PFSK-1 (cell line): ENCODE measurements around the gene C15orf39.

Experiments
- FOXP2 ChIP-seq: optimal IDR thresholded peaks from 2 replicates; pipeline ENCODE3; 2011; ENCODE audit warnings: borderline replicate concordance, control low read depth, inconsistent platforms; ENCODE audit not compliant: insufficient read depth; ENCODE audit errors: extremely low read length, extremely low read depth
- POLR2AphosphoS5 ChIP-seq: IDR thresholded peaks from 2 replicates; pipeline ENCODE4 v1.6.1; 2012; ENCODE audit warnings: low read depth, mild to moderate bottlenecking, control low read depth, low read length, moderate library complexity
- SIN3A ChIP-seq: IDR thresholded peaks from 2 replicates; pipeline ENCODE4 v1.6.1; 2012; ENCODE audit warnings: mild to moderate bottlenecking, low read length, moderate library complexity, borderline replicate concordance; ENCODE audit not compliant: insufficient read depth
- TAF1 ChIP-seq: IDR thresholded peaks from 2 replicates; pipeline ENCODE4 v1.6.1; 2012; ENCODE audit warnings: low read length, control low read depth, borderline replicate concordance; ENCODE audit not compliant: insufficient read depth
- TF ChIP-seq, protein P1 (sequence below), 2 experiments: IDR thresholded peaks; 2 replicates each; pipeline versions ENCODE4 v1.6.1 to v1.8.0; 2011 to 2012; ENCODE audit warnings: low read depth in 2 of 2, low read length in 2 of 2, control low read depth in 1 of 2, inconsistent platforms in 1 of 2, mild to moderate bottlenecking in 1 of 2, moderate library complexity in 1 of 2; ENCODE audit not compliant: insufficient read depth in 1 of 2

DNA sequence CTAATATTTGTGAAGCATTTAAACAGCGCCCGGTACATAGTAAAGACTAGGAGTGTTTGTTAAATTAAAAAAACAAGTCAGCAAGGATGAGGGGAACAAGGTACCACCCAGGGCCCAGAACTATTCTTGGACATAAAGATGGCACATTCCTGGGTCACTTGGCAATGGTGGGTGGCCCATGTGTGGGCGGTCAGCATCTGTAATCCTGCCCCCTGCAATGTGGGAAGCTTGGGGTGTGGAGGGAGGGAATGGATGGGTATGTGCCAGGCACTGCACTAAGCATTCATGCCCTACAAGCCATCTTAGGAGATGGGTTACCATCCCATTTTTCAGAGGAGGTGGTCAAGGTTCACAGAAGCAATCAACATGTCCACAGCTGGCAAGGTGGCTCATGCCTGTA lies 7.3 kb upstream of the C15orf39 start:
- TF ChIP-seq POLR2AphosphoS5 = no peak
- TF ChIP-seq SIN3A = no peak
- TF ChIP-seq TAF1 = no peak
- TF ChIP-seq, protein P1, sequence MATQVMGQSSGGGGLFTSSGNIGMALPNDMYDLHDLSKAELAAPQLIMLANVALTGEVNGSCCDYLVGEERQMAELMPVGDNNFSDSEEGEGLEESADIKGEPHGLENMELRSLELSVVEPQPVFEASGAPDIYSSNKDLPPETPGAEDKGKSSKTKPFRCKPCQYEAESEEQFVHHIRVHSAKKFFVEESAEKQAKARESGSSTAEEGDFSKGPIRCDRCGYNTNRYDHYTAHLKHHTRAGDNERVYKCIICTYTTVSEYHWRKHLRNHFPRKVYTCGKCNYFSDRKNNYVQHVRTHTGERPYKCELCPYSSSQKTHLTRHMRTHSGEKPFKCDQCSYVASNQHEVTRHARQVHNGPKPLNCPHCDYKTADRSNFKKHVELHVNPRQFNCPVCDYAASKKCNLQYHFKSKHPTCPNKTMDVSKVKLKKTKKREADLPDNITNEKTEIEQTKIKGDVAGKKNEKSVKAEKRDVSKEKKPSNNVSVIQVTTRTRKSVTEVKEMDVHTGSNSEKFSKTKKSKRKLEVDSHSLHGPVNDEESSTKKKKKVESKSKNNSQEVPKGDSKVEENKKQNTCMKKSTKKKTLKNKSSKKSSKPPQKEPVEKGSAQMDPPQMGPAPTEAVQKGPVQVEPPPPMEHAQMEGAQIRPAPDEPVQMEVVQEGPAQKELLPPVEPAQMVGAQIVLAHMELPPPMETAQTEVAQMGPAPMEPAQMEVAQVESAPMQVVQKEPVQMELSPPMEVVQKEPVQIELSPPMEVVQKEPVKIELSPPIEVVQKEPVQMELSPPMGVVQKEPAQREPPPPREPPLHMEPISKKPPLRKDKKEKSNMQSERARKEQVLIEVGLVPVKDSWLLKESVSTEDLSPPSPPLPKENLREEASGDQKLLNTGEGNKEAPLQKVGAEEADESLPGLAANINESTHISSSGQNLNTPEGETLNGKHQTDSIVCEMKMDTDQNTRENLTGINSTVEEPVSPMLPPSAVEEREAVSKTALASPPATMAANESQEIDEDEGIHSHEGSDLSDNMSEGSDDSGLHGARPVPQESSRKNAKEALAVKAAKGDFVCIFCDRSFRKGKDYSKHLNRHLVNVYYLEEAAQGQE (IDR thresholded peaks at IDR 0.05; ENCODE audit: insufficient read depth in 1 of 2, low read depth in 2 of 2, low read length in 2 of 2) = no peak
- no peak for TF ChIP-seq FOXP2
